GM10266 (cell line): ENCODE results near the gene SCARB1.

Source experiments
- DNase-seq: peaks from one replicate; pipeline ENCODE4 v3.0.0; 2012; ENCODE audit errors: extremely low spot score
- TF ChIP-seq, protein P1 (sequence below): IDR thresholded peaks from 2 replicates; pipeline ENCODE4 v1.5.1; 2012; ENCODE audit warnings: mild to moderate bottlenecking, low read depth; ENCODE audit not compliant: control insufficient read depth, insufficient read depth; ENCODE audit errors: missing control alignments

SCARB1 gene

GRCh38 chr12:124812979-124813378 is 50.7 kb downstream of the SCARB1 start:
- DNase-seq = no peak
- TF ChIP-seq, protein P1, sequence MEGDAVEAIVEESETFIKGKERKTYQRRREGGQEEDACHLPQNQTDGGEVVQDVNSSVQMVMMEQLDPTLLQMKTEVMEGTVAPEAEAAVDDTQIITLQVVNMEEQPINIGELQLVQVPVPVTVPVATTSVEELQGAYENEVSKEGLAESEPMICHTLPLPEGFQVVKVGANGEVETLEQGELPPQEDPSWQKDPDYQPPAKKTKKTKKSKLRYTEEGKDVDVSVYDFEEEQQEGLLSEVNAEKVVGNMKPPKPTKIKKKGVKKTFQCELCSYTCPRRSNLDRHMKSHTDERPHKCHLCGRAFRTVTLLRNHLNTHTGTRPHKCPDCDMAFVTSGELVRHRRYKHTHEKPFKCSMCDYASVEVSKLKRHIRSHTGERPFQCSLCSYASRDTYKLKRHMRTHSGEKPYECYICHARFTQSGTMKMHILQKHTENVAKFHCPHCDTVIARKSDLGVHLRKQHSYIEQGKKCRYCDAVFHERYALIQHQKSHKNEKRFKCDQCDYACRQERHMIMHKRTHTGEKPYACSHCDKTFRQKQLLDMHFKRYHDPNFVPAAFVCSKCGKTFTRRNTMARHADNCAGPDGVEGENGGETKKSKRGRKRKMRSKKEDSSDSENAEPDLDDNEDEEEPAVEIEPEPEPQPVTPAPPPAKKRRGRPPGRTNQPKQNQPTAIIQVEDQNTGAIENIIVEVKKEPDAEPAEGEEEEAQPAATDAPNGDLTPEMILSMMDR = no peak

- DNase-seq = no peak
- TF ChIP-seq, protein P1 = no peak
These were observed 51.3 kb downstream of the SCARB1 start for GRCh38 chr12:124812356-124812755.

DNA sequence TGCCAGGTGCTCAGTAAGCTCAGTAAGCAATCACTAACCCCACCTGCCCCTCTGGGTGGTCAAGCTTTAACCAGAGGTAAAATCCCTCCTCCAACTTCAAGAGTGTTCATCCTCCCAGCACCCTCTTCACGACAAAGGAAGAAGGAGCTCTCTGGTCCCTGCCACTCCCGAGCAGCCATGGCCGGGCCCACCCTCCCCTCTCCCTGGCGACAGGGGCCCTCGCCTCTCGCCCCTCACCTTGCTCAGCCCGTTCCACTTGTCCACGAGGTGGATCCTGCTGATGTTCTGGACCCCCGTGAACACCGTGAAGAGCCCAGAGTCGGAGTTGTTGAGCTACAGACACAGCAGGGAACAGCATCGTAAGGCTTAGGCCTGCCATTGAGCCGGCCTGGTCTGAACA is 52.0 kb downstream of the SCARB1 start:
- TF ChIP-seq, protein P1 = no peak
- no peak for DNase-seq

GRCh38 chr12:124809878-124810277 is 53.8 kb downstream of the SCARB1 start:
- no peak for DNase-seq
- TF ChIP-seq, protein P1 = no peak

- no peak for DNase-seq
- TF ChIP-seq, protein P1 = no peak
These were observed 54.3 kb downstream of the SCARB1 start for GRCh38 chr12:124809391-124809790.

- no peak for DNase-seq
These were observed 55.4 kb downstream of the SCARB1 start for GRCh38 chr12:124808272-124808671.

GRCh38 chr12:124805876-124806668 is 57.6 kb downstream of the SCARB1 start:
- DNase-seq = no peak
- TF ChIP-seq, protein P1 = no peak

More at GRCh38 chr12:124808272-124808671, 55.4 kb downstream of the SCARB1 start:
- TF ChIP-seq, protein P1 = no peak
